Measurements from ENCODE around the gene KATNB1.

DNA sequence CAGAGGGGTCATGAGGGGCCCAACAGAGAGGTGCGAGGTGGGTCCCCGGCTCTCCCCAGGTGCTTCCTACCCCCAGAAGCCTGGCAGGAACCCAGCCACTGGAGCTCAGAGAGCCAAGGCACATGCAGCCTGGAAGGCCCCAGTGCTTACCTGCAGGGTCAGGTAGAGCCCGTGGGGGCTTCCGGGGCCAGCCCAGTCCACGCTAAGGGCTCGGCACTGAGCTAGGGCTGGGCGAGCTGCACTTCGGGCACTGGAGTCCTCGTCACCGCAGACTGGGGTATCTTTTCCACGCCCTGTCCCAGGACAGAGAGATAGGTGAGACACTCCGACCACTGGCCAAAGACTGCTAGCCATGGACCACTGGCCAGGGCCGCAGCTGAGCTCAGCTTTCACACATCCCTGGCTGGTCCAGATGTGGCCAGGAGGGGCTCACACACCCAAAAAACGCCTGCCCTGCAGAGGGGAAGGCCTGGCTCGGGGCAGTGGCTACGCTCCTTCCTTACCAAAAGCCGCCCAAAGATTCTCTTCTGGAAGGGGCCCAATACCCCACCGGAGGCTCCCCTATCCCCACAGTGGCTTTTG is 59.4 kb downstream of the KATNB1 start:
- TF ChIP-seq ZFP30 (CRISPR knock-in tag; IDR thresholded peaks at IDR 0.05) (no peak), SNAI2 (CRISPR knock-in tag; IDR thresholded peaks at IDR 0.05) (no peak)
- TF ChIP-seq, protein P1, sequence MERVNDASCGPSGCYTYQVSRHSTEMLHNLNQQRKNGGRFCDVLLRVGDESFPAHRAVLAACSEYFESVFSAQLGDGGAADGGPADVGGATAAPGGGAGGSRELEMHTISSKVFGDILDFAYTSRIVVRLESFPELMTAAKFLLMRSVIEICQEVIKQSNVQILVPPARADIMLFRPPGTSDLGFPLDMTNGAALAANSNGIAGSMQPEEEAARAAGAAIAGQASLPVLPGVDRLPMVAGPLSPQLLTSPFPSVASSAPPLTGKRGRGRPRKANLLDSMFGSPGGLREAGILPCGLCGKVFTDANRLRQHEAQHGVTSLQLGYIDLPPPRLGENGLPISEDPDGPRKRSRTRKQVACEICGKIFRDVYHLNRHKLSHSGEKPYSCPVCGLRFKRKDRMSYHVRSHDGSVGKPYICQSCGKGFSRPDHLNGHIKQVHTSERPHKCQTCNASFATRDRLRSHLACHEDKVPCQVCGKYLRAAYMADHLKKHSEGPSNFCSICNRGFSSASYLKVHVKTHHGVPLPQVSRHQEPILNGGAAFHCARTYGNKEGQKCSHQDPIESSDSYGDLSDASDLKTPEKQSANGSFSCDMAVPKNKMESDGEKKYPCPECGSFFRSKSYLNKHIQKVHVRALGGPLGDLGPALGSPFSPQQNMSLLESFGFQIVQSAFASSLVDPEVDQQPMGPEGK (CRISPR knock-in tag; IDR thresholded peaks at IDR 0.05; ENCODE audit: borderline replicate concordance): no peak
- TF ChIP-seq, protein P2, sequence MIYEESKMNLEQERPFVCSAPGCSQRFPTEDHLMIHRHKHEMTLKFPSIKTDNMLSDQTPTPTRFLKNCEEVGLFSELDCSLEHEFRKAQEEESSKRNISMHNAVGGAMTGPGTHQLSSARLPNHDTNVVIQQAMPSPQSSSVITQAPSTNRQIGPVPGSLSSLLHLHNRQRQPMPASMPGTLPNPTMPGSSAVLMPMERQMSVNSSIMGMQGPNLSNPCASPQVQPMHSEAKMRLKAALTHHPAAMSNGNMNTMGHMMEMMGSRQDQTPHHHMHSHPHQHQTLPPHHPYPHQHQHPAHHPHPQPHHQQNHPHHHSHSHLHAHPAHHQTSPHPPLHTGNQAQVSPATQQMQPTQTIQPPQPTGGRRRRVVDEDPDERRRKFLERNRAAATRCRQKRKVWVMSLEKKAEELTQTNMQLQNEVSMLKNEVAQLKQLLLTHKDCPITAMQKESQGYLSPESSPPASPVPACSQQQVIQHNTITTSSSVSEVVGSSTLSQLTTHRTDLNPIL (CRISPR knock-in tag; IDR thresholded peaks at IDR 0.05; ENCODE audit: low read depth): no peak
